MM.1S (cell line): ENCODE data around the gene SMYD2.

Source experiments
- CTCF ChIP-seq: fragments of 300-600 bp; sonication (generic); IDR thresholded peaks from 2 replicates; pipeline ENCODE4 v1.5.1; 2016; ENCODE audit warnings: antibody characterized with exemption, low read length, mixed read lengths
- EZH2 ChIP-seq: fragments of 300-600 bp; sonication (generic); optimal IDR thresholded peaks from 2 replicates; pipeline ENCODE3; 2017; ENCODE audit warnings: low read depth, mild to moderate bottlenecking, antibody characterized with exemption, low read length, mixed read lengths

- TF ChIP-seq EZH2: no peak
- peak; percentile 96 for TF ChIP-seq CTCF
Observed at GRCh38 chr1:214332946-214333798, 52.2 kb downstream of the SMYD2 start.
